ENCODE measurements around the gene CSK.

- TF ChIP-seq CTCF (conservative IDR thresholded peaks at IDR 0.05; ENCODE audit: low read length), result no peak
- no peak for TF ChIP-seq EZH2phosphoT487 (IDR thresholded peaks at IDR 0.05; ENCODE audit: borderline replicate concordance)
Observed at GRCh38 chr15:74845208-74845568, 63.3 kb downstream of the CSK start.
